K562 (cell line): Measurements from ENCODE around the gene HOXB7. TPM values are rescaled to one million over a fixed set of nuclear protein-coding genes. Genes with fewer than 3 reads are reported as not detected.

Experiments used
- BHLHE40 ChIP-seq: IDR thresholded peaks from 2 replicates; pipeline ENCODE4 v1.6.1; 2011; ENCODE audit warnings: low read length, improper control_type of control experiment
- CHD1 ChIP-seq: fragments of 200-600 bp; sonication (generic); IDR thresholded peaks from one replicate; pipeline ENCODE4 v1.6.1; 2012; ENCODE audit warnings: mild to moderate bottlenecking, moderate library complexity, low read length, inconsistent platforms
- PCBP1 ChIP-seq: fragments of 200-400 bp; formaldehyde crosslinking; IDR thresholded peaks from 2 replicates; pipeline ENCODE4 v1.6.1; 2018; ENCODE audit warnings: mild to moderate bottlenecking, low read depth, low read length; ENCODE audit not compliant: poor library complexity, severe bottlenecking
- PHB ChIP-seq: fragments of 250-450 bp; sonication (Bioruptor Pico); IDR thresholded peaks from 2 replicates; pipeline ENCODE4 v1.5.0; 2021
- POLR2G ChIP-seq: fragments of 200-400 bp; formaldehyde crosslinking; IDR thresholded peaks from 2 replicates; pipeline ENCODE4 v1.6.1; 2017; ENCODE audit warnings: low read depth, mild to moderate bottlenecking, antibody characterized with exemption, low read length, moderate library complexity
- SMAD4 ChIP-seq: fragments of 250-450 bp; sonication (Bioruptor Pico); conservative IDR thresholded peaks from 2 replicates; pipeline ENCODE4 v1.8.0; 2021; ENCODE audit warnings: inconsistent platforms, mild to moderate bottlenecking, moderate library complexity
- TAF1 ChIP-seq: IDR thresholded peaks from 2 replicates; pipeline ENCODE4 v1.6.1; 2011; ENCODE audit warnings: mild to moderate bottlenecking, low read length, moderate library complexity; ENCODE audit not compliant: insufficient read depth, control insufficient read depth, severe bottlenecking; ENCODE audit errors: extremely low read depth
- ZNF174 ChIP-seq: fragments of 250-450 bp; sonication (Bioruptor Pico); IDR thresholded peaks from 2 replicates; pipeline ENCODE4 v1.4.0; 2020; ENCODE audit warnings: mild to moderate bottlenecking
- polyA plus RNA-seq, 8 experiments: library from polyadenylated mRNA; depleted of rRNA in 4 of 8; stranded (reverse) in 5 of 8; unstranded in 3 of 8; fragments of >200 nt; fragmentation: Nextera tagmentation in 2 of 8; fragmentation: Illumina TruSeq in 1 of 8; extraction: Ambion mirVana in 2 of 8; extraction: Trizol in 1 of 8; gene quantifications; 2 replicates each; pipeline versions ENCODE4 v1.2.1 to v1.2.3, GENCODE V29; 2011 to 2014; ENCODE audit warnings: inconsistent platforms in 1 of 8, missing spikeins in 1 of 8
- total RNA-seq, 7 experiments: library from RNA; depleted of rRNA in 6 of 7; stranded (reverse); fragments of >200 nt in 6 of 7; fragmentation: Illumina TruSeq in 2 of 7; extraction: Trizol in 2 of 7; gene quantifications; 2 replicates each; pipeline versions ENCODE4 v1.2.1 to v1.2.3, GENCODE V29; 2011 to 2021; ENCODE audit warnings: low replicate concordance in 1 of 7
- TF ChIP-seq, protein P1 (sequence below): fragments of 450-650 bp; IDR thresholded peaks from 2 replicates; pipeline ENCODE4 v1.6.1; 2016; ENCODE audit warnings: mild to moderate bottlenecking, moderate library complexity
- TF ChIP-seq, protein P2 (sequence below): fragments of 450-650 bp; IDR thresholded peaks from 2 replicates; pipeline ENCODE4 v1.6.1; 2016; ENCODE audit warnings: mild to moderate bottlenecking

Gene HOXB7
- total and polyA plus RNA-seq, 9 of the 15 experiments (the other 6 are each of a cell fraction or from before 2014, with no cell fraction given): 5.5 to 16.7 (median 8.3) TPM

DNA sequence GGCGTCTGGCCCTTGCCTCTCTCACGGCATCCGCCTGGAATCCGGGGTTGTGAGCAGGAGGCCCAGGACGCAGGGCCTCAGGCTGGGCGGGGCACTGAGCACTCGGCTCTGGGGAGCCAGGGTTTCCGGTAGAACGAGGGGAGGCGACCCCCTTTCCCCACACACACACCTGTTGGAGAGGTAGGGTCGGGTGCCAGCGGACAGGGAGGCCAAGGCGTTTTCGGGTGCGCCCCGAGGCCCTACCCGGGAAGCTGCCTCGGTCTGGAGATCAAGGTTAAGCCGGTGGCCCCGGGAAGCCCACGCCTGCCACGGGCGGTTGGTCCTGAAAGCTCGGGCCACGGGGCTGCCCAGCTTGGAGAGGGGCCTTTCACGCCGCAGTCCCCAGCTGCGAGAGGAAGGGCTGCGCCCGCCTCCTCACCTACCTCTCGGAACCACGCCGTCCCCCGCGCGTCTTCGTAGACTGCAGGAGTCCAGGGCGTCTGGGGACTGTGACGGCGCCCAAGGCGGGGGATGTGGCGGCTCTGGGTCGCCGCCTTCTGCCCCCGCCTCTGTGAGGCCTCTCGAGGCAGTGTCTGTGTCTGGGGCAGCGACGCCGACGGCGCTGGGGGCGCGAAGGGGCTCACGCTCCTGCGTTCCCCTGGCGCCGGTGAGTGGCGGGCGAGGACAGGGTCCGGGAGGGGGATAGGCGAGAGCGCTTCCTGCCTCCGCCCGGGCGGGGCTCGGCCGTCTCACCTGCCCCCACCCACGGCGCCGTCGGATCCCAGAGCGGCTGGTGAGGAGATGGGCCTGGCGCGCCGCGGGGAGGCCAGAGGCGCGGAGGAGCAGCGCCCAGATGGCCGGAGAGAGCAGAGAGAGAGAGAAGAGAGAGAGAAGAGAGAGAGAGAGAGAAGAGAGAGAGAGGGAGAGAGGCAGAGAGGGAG lies 35.6 kb upstream of the HOXB7 start (continued):
- TF ChIP-seq, protein P1, sequence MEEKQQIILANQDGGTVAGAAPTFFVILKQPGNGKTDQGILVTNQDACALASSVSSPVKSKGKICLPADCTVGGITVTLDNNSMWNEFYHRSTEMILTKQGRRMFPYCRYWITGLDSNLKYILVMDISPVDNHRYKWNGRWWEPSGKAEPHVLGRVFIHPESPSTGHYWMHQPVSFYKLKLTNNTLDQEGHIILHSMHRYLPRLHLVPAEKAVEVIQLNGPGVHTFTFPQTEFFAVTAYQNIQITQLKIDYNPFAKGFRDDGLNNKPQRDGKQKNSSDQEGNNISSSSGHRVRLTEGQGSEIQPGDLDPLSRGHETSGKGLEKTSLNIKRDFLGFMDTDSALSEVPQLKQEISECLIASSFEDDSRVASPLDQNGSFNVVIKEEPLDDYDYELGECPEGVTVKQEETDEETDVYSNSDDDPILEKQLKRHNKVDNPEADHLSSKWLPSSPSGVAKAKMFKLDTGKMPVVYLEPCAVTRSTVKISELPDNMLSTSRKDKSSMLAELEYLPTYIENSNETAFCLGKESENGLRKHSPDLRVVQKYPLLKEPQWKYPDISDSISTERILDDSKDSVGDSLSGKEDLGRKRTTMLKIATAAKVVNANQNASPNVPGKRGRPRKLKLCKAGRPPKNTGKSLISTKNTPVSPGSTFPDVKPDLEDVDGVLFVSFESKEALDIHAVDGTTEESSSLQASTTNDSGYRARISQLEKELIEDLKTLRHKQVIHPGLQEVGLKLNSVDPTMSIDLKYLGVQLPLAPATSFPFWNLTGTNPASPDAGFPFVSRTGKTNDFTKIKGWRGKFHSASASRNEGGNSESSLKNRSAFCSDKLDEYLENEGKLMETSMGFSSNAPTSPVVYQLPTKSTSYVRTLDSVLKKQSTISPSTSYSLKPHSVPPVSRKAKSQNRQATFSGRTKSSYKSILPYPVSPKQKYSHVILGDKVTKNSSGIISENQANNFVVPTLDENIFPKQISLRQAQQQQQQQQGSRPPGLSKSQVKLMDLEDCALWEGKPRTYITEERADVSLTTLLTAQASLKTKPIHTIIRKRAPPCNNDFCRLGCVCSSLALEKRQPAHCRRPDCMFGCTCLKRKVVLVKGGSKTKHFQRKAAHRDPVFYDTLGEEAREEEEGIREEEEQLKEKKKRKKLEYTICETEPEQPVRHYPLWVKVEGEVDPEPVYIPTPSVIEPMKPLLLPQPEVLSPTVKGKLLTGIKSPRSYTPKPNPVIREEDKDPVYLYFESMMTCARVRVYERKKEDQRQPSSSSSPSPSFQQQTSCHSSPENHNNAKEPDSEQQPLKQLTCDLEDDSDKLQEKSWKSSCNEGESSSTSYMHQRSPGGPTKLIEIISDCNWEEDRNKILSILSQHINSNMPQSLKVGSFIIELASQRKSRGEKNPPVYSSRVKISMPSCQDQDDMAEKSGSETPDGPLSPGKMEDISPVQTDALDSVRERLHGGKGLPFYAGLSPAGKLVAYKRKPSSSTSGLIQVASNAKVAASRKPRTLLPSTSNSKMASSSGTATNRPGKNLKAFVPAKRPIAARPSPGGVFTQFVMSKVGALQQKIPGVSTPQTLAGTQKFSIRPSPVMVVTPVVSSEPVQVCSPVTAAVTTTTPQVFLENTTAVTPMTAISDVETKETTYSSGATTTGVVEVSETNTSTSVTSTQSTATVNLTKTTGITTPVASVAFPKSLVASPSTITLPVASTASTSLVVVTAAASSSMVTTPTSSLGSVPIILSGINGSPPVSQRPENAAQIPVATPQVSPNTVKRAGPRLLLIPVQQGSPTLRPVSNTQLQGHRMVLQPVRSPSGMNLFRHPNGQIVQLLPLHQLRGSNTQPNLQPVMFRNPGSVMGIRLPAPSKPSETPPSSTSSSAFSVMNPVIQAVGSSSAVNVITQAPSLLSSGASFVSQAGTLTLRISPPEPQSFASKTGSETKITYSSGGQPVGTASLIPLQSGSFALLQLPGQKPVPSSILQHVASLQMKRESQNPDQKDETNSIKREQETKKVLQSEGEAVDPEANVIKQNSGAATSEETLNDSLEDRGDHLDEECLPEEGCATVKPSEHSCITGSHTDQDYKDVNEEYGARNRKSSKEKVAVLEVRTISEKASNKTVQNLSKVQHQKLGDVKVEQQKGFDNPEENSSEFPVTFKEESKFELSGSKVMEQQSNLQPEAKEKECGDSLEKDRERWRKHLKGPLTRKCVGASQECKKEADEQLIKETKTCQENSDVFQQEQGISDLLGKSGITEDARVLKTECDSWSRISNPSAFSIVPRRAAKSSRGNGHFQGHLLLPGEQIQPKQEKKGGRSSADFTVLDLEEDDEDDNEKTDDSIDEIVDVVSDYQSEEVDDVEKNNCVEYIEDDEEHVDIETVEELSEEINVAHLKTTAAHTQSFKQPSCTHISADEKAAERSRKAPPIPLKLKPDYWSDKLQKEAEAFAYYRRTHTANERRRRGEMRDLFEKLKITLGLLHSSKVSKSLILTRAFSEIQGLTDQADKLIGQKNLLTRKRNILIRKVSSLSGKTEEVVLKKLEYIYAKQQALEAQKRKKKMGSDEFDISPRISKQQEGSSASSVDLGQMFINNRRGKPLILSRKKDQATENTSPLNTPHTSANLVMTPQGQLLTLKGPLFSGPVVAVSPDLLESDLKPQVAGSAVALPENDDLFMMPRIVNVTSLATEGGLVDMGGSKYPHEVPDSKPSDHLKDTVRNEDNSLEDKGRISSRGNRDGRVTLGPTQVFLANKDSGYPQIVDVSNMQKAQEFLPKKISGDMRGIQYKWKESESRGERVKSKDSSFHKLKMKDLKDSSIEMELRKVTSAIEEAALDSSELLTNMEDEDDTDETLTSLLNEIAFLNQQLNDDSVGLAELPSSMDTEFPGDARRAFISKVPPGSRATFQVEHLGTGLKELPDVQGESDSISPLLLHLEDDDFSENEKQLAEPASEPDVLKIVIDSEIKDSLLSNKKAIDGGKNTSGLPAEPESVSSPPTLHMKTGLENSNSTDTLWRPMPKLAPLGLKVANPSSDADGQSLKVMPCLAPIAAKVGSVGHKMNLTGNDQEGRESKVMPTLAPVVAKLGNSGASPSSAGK: no peak
- TF ChIP-seq BHLHE40: no peak
- TF ChIP-seq SMAD4 (CRISPR knock-in tag): peak; percentile 95
- TF ChIP-seq PHB (CRISPR knock-in tag): no peak
- TF ChIP-seq, protein P2, sequence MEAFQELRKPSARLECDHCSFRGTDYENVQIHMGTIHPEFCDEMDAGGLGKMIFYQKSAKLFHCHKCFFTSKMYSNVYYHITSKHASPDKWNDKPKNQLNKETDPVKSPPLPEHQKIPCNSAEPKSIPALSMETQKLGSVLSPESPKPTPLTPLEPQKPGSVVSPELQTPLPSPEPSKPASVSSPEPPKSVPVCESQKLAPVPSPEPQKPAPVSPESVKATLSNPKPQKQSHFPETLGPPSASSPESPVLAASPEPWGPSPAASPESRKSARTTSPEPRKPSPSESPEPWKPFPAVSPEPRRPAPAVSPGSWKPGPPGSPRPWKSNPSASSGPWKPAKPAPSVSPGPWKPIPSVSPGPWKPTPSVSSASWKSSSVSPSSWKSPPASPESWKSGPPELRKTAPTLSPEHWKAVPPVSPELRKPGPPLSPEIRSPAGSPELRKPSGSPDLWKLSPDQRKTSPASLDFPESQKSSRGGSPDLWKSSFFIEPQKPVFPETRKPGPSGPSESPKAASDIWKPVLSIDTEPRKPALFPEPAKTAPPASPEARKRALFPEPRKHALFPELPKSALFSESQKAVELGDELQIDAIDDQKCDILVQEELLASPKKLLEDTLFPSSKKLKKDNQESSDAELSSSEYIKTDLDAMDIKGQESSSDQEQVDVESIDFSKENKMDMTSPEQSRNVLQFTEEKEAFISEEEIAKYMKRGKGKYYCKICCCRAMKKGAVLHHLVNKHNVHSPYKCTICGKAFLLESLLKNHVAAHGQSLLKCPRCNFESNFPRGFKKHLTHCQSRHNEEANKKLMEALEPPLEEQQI: no peak
- TF ChIP-seq TAF1: peak; percentile 18
- peak; percentile 76 for TF ChIP-seq POLR2G
- TF ChIP-seq ZNF174: no peak
- no peak for TF ChIP-seq PCBP1
- TF ChIP-seq CHD1: no peak
